ENCODE results near the gene DOK5. TPM values are rescaled to one million over a fixed set of nuclear protein-coding genes. Genes with fewer than 3 reads are reported as not detected.

Gene DOK5
- total and polyA plus RNA-seq, 2 donors (not counting 3 experiments of a cell fraction or from before 2014, with no cell fraction given), result 3.5 to 14.2 TPM

- intact Hi-C loops (cut with micrococcal nuclease), result no loop called here
- H3K9me3 ChIP-seq (replicated peaks; ENCODE audit: control insufficient read depth, insufficient read depth, low read length), result no peaks in the 10 kb centered on the region
- H3K79me2 ChIP-seq (ENCODE audit: control insufficient read depth, insufficient read depth, low read length), result no peaks in the 10 kb centered on the region
- no peak for FAIRE-seq
- H3K4me2 ChIP-seq (ENCODE audit: insufficient read depth, low read length), result no peak overlapping the region
- CTCF ChIA-PET, result no interaction called here
- no peaks in the 10 kb centered on the region for H3K9me1 ChIP-seq (replicated peaks; ENCODE audit: control insufficient read depth, extremely low read depth, insufficient read depth, low read length)
- BruUV-seq (replicated peaks), result no TSS peak
- dilution Hi-C loops (cut with MboI; ENCODE audit: extremely low pct_ligation_motif_present, low sequenced_read_pairs), result no loop called here
- H3K36me3 ChIP-seq (ENCODE audit: control insufficient read depth in 2 of 2, extremely low read depth in 1 of 2, insufficient read depth in 2 of 2, low read length in 2 of 2), result no peaks in the 10 kb centered on the region
- peaks cover 0 to 2% of the 10 kb centered on the region in 2 experiments for H3K27me3 ChIP-seq (ENCODE audit: control insufficient read depth in 2 of 2, insufficient read depth in 2 of 2, low read length in 2 of 2)
- H4K20me1 ChIP-seq (replicated peaks; ENCODE audit: control insufficient read depth, extremely low read depth, insufficient read depth, low read length), result no peaks in the 10 kb centered on the region
- no peak overlapping the region for H3K9ac ChIP-seq (replicated peaks; ENCODE audit: extremely low read depth, insufficient read depth, low read length)
- no peak overlapping the region for H3K4me3 ChIP-seq (replicated peaks in 1 of 3; ENCODE audit: insufficient read depth in 1 of 3, low read depth in 1 of 3, low read length in 3 of 3)
- no peak for TF ChIP-seq POLR2AphosphoS5 (IDR thresholded peaks at IDR 0.05; ENCODE audit: insufficient read depth, low read depth, low read length)
- TF ChIP-seq FOS (IDR thresholded peaks at IDR 0.05; ENCODE audit: borderline replicate concordance, insufficient read depth, low read length), result no peak
- TF ChIP-seq JUN (IDR thresholded peaks at IDR 0.05; ENCODE audit: borderline replicate concordance, insufficient read depth, insufficient read length, low read depth), result no peak
- TF ChIP-seq MAX (IDR thresholded peaks at IDR 0.05; ENCODE audit: insufficient read depth, insufficient read length), result no peak
- no peak for TF ChIP-seq POLR2A (IDR thresholded peaks at IDR 0.05; ENCODE audit: low read depth, low read length)
- no peak for TF ChIP-seq CTCF (IDR thresholded peaks at IDR 0.05; ENCODE audit: extremely low read depth in 1 of 2, insufficient read depth in 1 of 2, low read depth in 1 of 2, low read length in 2 of 2)
- no peak for TF ChIP-seq EZH2 (IDR thresholded peaks at IDR 0.05; ENCODE audit: borderline replicate concordance, low read depth, low read length, severe bottlenecking)
- no peak for TF ChIP-seq MYC (IDR thresholded peaks at IDR 0.05; ENCODE audit: low read depth, low read length)
- no peak for TF ChIP-seq GATA2 (IDR thresholded peaks at IDR 0.05; ENCODE audit: insufficient read depth, insufficient read length, low read depth, low read length)
- no peak for DNase-seq (ENCODE audit: low read depth, low spot score)
- POLR2A ChIA-PET, result no interaction called here
- H3K27ac ChIP-seq (ENCODE audit: insufficient read depth, low read depth, low read length), result no peak overlapping the region
- no peaks in the 10 kb centered on the region for H3K4me1 ChIP-seq (ENCODE audit: control insufficient read depth, extremely low read depth, insufficient read depth, low read length)
- no peak overlapping the region for H2AFZ ChIP-seq (ENCODE audit: low read depth, low read length)
These were observed 24.2 kb upstream of the DOK5 start for GRCh38 chr20:54451171-54451570.
